ENCODE measurements around the gene PLEKHM2. TPM values are rescaled to one million over a fixed set of nuclear protein-coding genes. Genes with fewer than 3 reads are reported as not detected.

PLEKHM2 gene
- total RNA-seq, 2 donors from 2014 or later, result 32.7 to 37.2 TPM

GRCh38 chr1:15723631-15724246 is 39.6 kb downstream of the PLEKHM2 start:
- Histone ChIP-seq H3K9ac (ENCODE audit: low read depth in 2 of 2, low read length in 2 of 2) (no peak overlapping the region), H3K27ac (no peak overlapping the region), H3K9me3 (no peaks in the 10 kb centered on the region), H3K4me1 (no peaks in the 10 kb centered on the region), H3K27me3 (no peaks in the 10 kb centered on the region), H3K4me3 (no peak overlapping the region), H3K36me3 (peaks cover 18% of the 10 kb centered on the region)
- no peak for DNase-seq
- TF ChIP-seq, protein P1, sequence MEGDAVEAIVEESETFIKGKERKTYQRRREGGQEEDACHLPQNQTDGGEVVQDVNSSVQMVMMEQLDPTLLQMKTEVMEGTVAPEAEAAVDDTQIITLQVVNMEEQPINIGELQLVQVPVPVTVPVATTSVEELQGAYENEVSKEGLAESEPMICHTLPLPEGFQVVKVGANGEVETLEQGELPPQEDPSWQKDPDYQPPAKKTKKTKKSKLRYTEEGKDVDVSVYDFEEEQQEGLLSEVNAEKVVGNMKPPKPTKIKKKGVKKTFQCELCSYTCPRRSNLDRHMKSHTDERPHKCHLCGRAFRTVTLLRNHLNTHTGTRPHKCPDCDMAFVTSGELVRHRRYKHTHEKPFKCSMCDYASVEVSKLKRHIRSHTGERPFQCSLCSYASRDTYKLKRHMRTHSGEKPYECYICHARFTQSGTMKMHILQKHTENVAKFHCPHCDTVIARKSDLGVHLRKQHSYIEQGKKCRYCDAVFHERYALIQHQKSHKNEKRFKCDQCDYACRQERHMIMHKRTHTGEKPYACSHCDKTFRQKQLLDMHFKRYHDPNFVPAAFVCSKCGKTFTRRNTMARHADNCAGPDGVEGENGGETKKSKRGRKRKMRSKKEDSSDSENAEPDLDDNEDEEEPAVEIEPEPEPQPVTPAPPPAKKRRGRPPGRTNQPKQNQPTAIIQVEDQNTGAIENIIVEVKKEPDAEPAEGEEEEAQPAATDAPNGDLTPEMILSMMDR (IDR thresholded peaks at IDR 0.05), result no peak
- intact Hi-C loops (cut with DNase I), result loop anchor here (10.0 kb wide), 1 partner anchor 99 kb away; no protein-coding TSS in a partner anchor

DNA sequence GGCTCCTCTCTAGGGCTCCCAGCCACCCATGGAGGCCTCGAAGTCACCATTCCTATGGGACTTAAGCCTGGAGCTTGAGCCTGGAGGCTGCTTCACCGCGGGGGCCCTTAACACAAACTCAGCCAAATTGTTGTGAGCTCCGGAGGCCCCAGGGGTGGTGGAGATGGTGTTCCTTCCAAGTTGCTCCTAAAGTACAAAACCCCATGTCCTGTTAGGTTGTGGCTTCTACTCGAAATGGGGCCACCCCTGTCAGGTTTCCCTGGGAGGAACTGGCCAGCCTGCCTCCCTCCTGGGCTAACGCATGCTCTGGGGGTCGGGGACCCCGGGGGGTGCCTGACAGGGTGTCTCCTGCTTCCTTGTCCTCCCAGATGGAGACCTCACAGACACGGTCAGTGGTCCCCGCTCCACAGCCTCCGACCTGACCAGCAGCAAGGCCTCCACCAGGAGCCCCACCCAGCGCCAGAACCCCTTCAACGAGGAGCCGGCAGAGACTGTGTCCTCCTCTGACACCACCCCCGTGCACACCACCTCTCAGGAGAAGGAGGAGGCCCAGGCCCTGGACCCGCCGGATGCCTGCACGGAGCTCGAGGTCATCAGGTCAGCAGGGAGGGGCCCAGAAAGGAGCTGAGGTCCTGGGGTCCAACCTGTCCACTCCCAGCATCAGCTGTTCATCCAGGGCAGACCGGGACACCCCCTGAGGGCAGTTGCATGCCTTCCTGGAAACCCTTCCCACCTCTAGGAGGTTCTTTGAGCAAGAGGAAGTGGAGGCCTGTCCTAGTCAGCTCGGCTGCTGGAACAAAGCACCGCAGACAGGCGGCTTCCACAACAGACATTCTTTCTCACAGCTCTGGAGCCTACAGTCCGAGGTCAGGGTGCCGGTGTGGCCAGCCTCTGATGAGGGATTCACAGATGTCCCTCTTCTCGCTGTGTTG is 41.1 kb downstream of the PLEKHM2 start:
- no peaks in the 10 kb centered on the region for H3K9me3 ChIP-seq
- no peak overlapping the region for H3K9ac ChIP-seq (ENCODE audit: low read depth in 2 of 2, low read length in 2 of 2)
- H3K4me1 ChIP-seq, result no peaks in the 10 kb centered on the region
- no peak overlapping the region for H3K4me3 ChIP-seq
- intact Hi-C loops (cut with DNase I), result loop anchor here (10.0 kb wide), 1 partner anchor 100 kb away; no protein-coding TSS in a partner anchor
- H3K27ac ChIP-seq, result no peak overlapping the region
- no peak for DNase-seq
- no peaks in the 10 kb centered on the region for H3K27me3 ChIP-seq
- peaks cover 18% of the 10 kb centered on the region for H3K36me3 ChIP-seq
- TF ChIP-seq, protein P1 (IDR thresholded peaks at IDR 0.05), result no peak

GRCh38 chr1:15726508-15726907 is 42.4 kb downstream of the PLEKHM2 start:
- H3K4me1 ChIP-seq, result no peaks in the 10 kb centered on the region
- H3K9me3 ChIP-seq, result no peaks in the 10 kb centered on the region
- peaks cover 18% of the 10 kb centered on the region for H3K36me3 ChIP-seq
- H3K9ac ChIP-seq (ENCODE audit: low read depth in 2 of 2, low read length in 2 of 2), result no peak overlapping the region
- H3K4me3 ChIP-seq, result no peak overlapping the region
- H3K27ac ChIP-seq, result no peak overlapping the region
- intact Hi-C loops (cut with DNase I), result loop anchor here (10.0 kb wide), 1 partner anchor 102 kb away; no protein-coding TSS in a partner anchor
- no peaks in the 10 kb centered on the region for H3K27me3 ChIP-seq
- DNase-seq, result no peak
- TF ChIP-seq, protein P1 (IDR thresholded peaks at IDR 0.05), result no peak

DNA sequence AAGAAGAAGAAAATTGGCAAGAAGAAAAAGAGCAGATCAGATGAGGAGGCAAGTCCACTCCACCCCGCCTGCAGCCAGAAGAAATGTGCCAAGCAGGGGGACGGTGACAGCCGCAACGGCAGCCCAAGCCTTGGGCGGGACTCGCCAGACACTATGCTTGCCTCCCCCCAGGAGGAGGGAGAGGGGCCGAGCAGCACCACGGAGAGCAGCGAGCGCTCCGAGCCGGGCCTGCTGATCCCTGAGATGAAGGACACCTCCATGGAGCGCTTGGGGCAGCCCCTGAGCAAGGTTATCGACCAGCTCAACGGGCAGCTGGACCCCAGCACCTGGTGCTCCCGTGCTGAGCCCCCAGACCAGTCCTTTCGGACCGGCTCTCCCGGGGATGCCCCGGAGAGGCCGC is 42.9 kb downstream of the PLEKHM2 start:
- H3K9me3 ChIP-seq, result no peaks in the 10 kb centered on the region
- no peaks in the 10 kb centered on the region for H3K4me1 ChIP-seq
- H3K9ac ChIP-seq (ENCODE audit: low read depth in 2 of 2, low read length in 2 of 2), result no peak overlapping the region
- DNase-seq, result no peak
- TF ChIP-seq, protein P1 (IDR thresholded peaks at IDR 0.05), result no peak
- no peak overlapping the region for H3K4me3 ChIP-seq
- peaks cover 18% of the 10 kb centered on the region for H3K36me3 ChIP-seq
- no peak overlapping the region for H3K27ac ChIP-seq
- intact Hi-C loops (cut with DNase I), result loop anchor here (10.0 kb wide), 1 partner anchor 102 kb away; no protein-coding TSS in a partner anchor
- no peaks in the 10 kb centered on the region for H3K27me3 ChIP-seq

GRCh38 chr1:15727424-15727823 is 43.3 kb downstream of the PLEKHM2 start:
- H3K9ac ChIP-seq (ENCODE audit: low read depth in 2 of 2, low read length in 2 of 2), result no peak overlapping the region
- TF ChIP-seq, protein P1 (IDR thresholded peaks at IDR 0.05), result no peak
- no peak overlapping the region for H3K4me3 ChIP-seq
- H3K36me3 ChIP-seq, result peaks cover 21% of the 10 kb centered on the region
- H3K27ac ChIP-seq, result no peak overlapping the region
- intact Hi-C loops (cut with DNase I), result loop anchor here (10.0 kb wide), 1 partner anchor 103 kb away; no protein-coding TSS in a partner anchor
- no peak for DNase-seq
- H3K4me1 ChIP-seq, result no peaks in the 10 kb centered on the region
- no peaks in the 10 kb centered on the region for H3K9me3 ChIP-seq
- no peaks in the 10 kb centered on the region for H3K27me3 ChIP-seq

Data from colonic mucosa (tissue), 4 donors.